ENCODE measurements around the gene KBTBD2. TPM values are rescaled to one million over a fixed set of nuclear protein-coding genes. Genes with fewer than 3 reads are reported as not detected.

The KBTBD2 gene
- total and polyA plus RNA-seq, 2 of the 4 experiments (the other 2 are of a cell fraction) = 13.2 to 32.3 TPM

DNA sequence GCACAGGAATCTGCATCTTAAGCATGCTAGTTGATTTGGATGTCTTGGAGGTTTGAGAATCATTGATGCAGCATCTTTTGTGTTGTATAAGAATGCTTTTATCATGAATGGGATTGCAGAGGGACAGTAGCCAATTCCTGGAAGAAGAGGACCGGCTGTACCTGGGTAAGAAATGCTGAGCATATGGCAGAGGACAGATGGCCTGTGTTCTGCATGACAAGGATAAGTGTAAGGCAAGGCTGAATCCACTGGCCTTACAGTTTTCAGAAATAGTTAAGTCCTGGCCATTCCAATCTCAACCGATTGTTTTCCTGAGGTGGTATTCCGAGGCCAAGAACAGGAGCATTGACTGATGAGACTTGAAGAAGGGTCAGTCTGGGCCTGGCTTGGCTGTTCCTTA is 24.4 kb upstream of the KBTBD2 start:
- Histone ChIP-seq H2BK5ac (ENCODE audit: low read depth, low read length, poor library complexity, severe bottlenecking) (no peak overlapping the region), H2AK9ac (replicated peaks; ENCODE audit: low read depth, low read length, poor library complexity) (no peak overlapping the region), H3K4me3 (ENCODE audit: insufficient read depth, low read depth, low read length) (no peak overlapping the region), H3K4me1 (ENCODE audit: control insufficient read depth, insufficient read depth, low read length) (no peaks in the 10 kb centered on the region), H2BK120ac (ENCODE audit: low read depth, low read length) (no peak overlapping the region), H4K91ac (ENCODE audit: insufficient read depth, low read depth, low read length) (no peak overlapping the region), H3K23ac (ENCODE audit: low read depth, low read length) (no peak overlapping the region), H2BK15ac (ENCODE audit: low read depth, low read length) (no peak overlapping the region), H3K27ac (ENCODE audit: insufficient read depth, low read length) (no peak overlapping the region), H3K4me2 (ENCODE audit: low read depth, low read length) (no peak overlapping the region), H3K14ac (replicated peaks; ENCODE audit: low read depth, low read length) (no peak overlapping the region), H3K9me3 (ENCODE audit: control insufficient read depth, insufficient read depth, low read length) (no peaks in the 10 kb centered on the region), H3K4ac (ENCODE audit: low read depth, low read length) (no peak overlapping the region), H2AK5ac (ENCODE audit: low read depth, low read length) (no peak overlapping the region), H3K27me3 (ENCODE audit: control insufficient read depth, insufficient read depth, low read length) (no peaks in the 10 kb centered on the region), H3K9me1 (ENCODE audit: insufficient read depth, low read length) (0 out of 2 replicates have a peak, but pooled peaks cover 3% of the 10 kb centered on the region), H3K9ac (ENCODE audit: low read depth, low read length) (no peak overlapping the region), H2AFZ (replicated peaks; ENCODE audit: low read length, poor library complexity) (no peak overlapping the region), H4K8ac (ENCODE audit: low read depth in 2 of 2, low read length in 2 of 2) (no peak overlapping the region), H4K5ac (ENCODE audit: low read depth, low read length) (no peak overlapping the region), H2BK20ac (ENCODE audit: low read depth, low read length) (no peak overlapping the region), H3K18ac (ENCODE audit: low read depth, low read length) (no peak overlapping the region), H4K20me1 (ENCODE audit: insufficient read depth, low read length) (no peaks in the 10 kb centered on the region), H3K56ac (ENCODE audit: extremely low read depth, insufficient read depth, low read length) (no peak overlapping the region), H3K36me3 (ENCODE audit: control insufficient read depth, insufficient read depth, low read length) (peaks cover 32% of the 10 kb centered on the region), H3K79me1 (ENCODE audit: low read depth in 1 of 2, low read length in 2 of 2) (peaks cover 2 to 3% of the 10 kb centered on the region in 2 experiments; a peak in 1 of 4 replicates)
- no peak for ATAC-seq (ENCODE audit: low read depth)
- TF ChIP-seq CEBPB (IDR thresholded peaks at IDR 0.05; ENCODE audit: low read depth, low read length) (no peak), POLR2A (IDR thresholded peaks at IDR 0.05; ENCODE audit: low read depth, low read length) (no peak), BHLHE40 (IDR thresholded peaks at IDR 0.05; ENCODE audit: low read depth, low read length) (no peak), MXI1 (IDR thresholded peaks at IDR 0.05; ENCODE audit: borderline replicate concordance, low read depth, low read length) (no peak), RAD21 (IDR thresholded peaks at IDR 0.05; ENCODE audit: low read length) (no peak), USF2 (IDR thresholded peaks at IDR 0.05; ENCODE audit: low read depth, low read length) (no peak), RFX5 (IDR thresholded peaks at IDR 0.05; ENCODE audit: low read depth, low read length) (no peak), ELK1 (IDR thresholded peaks at IDR 0.05; ENCODE audit: borderline replicate concordance, low read depth, low read length) (no peak), MAZ (IDR thresholded peaks at IDR 0.05; ENCODE audit: borderline replicate concordance, low read depth, low read length) (no peak), CTCF (conservative IDR thresholded peaks at IDR 0.05; ENCODE audit: low read depth, low read length) (no peak), MAFK (IDR thresholded peaks at IDR 0.05; ENCODE audit: low read depth, low read length) (no peak), NFE2L2 (IDR thresholded peaks at IDR 0.05; ENCODE audit: low read depth, low read length) (no peak), SMC3 (IDR thresholded peaks at IDR 0.05; ENCODE audit: low read depth, low read length) (no peak), CHD1 (IDR thresholded peaks at IDR 0.05; ENCODE audit: low read depth, low read length) (no peak), RCOR1 (IDR thresholded peaks at IDR 0.05; ENCODE audit: insufficient replicate concordance, low read length) (no peak), FOS (IDR thresholded peaks at IDR 0.05; ENCODE audit: low read depth, low read length) (no peak)
- dilution Hi-C loops (cut with HindIII; ENCODE audit: low sequenced_read_pairs, unreplicated experiment) (no loop called here), in situ Hi-C loops (cut with MboI; ENCODE audit: low sequenced_read_pairs) (no loop called here), intact Hi-C loops (cut with micrococcal nuclease) (no loop called here)
- DNase-seq = no peak
- no TSS peak for BruUV-seq (replicated peaks)
- WGBS, 2 experiments (ENCODE audit: extremely low coverage in 2 of 2, insufficient read length in 1 of 2) = 71% methylated on average over 1 of the region's 3 CpGs; no CpG with 5 or more reads in 1 of the 2 experiments
- POLR2A ChIA-PET (ENCODE audit: unreplicated experiment) = no interaction called here
- CTCF ChIA-PET = no interaction called here
